CD8-positive, alpha-beta memory T cell (primary cell): ENCODE results near the gene FBXW4. TPM values are rescaled to one million over a fixed set of nuclear protein-coding genes. Genes with fewer than 3 reads are reported as not detected.
"Not testable (repeated sequence)": the region's sequence is repeated elsewhere in the genome, so short reads cannot be mapped to it uniquely, and the experiment has no call there.

ENCODE experiments used
- CTCF ChIA-PET: fragments of 350-600 bp; sonication (Branson Sonifier 250); formaldehyde crosslinking; loops from one replicate; lab custom pipeline; 2021; ENCODE audit warnings: antibody characterized with exemption; lab: Charles Lee
- POLR2A ChIA-PET: fragments of 350-600 bp; sonication (Branson Sonifier 250); formaldehyde crosslinking; loops from one replicate; lab custom pipeline; 2021; ENCODE audit warnings: antibody characterized with exemption; lab: Charles Lee
- DNase-seq, 5 donors: peaks; one replicate each; pipeline versions ENCODE4 v3.0.0 to v3.0.0-alpha.2; 2020 to 2022; ENCODE audit warnings: mixed read lengths in 1 of 5
- H3K27ac ChIP-seq: one replicate; pipeline ENCODE4 v1.7.0; 2013; ENCODE audit warnings: low read depth, mild to moderate bottlenecking, low read length, moderate library complexity
- H3K27me3 ChIP-seq: 2 replicates; pipeline ENCODE4 v1.7.0; 2013; ENCODE audit warnings: low read length, mild to moderate bottlenecking; ENCODE audit not compliant: insufficient read depth, poor library complexity, severe bottlenecking
- H3K36me3 ChIP-seq: 2 replicates; pipeline ENCODE4 v1.7.0; 2013; ENCODE audit warnings: mild to moderate bottlenecking, low read length, moderate library complexity; ENCODE audit not compliant: insufficient read depth
- H3K4me1 ChIP-seq: 2 replicates; pipeline ENCODE4 v1.7.0; 2013; ENCODE audit warnings: mild to moderate bottlenecking, low read length, moderate library complexity; ENCODE audit not compliant: insufficient read depth
- H3K4me3 ChIP-seq: 2 replicates; pipeline ENCODE4 v1.7.0; 2013; ENCODE audit warnings: mild to moderate bottlenecking, low read length
- H3K9me3 ChIP-seq: 2 replicates; pipeline ENCODE4 v1.7.0; 2013; ENCODE audit warnings: mild to moderate bottlenecking, low read length
- H3K27ac Mint-ChIP-seq, 8 donors: one replicate each; pipeline ENCODE4 v1.8.0; 2020 to 2021; ENCODE audit warnings: mixed read lengths in 8 of 8, mild to moderate bottlenecking in 6 of 8, inconsistent platforms in 3 of 8, moderate library complexity in 3 of 8
- H3K27me3 Mint-ChIP-seq, 2 donors: one replicate each; pipeline ENCODE4 v1.8.0; 2020 to 2021; ENCODE audit warnings: mixed read lengths in 2 of 2, mild to moderate bottlenecking in 1 of 2, moderate library complexity in 1 of 2
- H3K36me3 Mint-ChIP-seq, 3 donors: one replicate each; pipeline ENCODE4 v1.8.0; 2020 to 2021; ENCODE audit warnings: mixed read lengths in 3 of 3, inconsistent platforms in 1 of 3, mild to moderate bottlenecking in 1 of 3
- H3K4me1 Mint-ChIP-seq, 3 donors: one replicate each; pipeline ENCODE4 v1.8.0; 2020 to 2021; ENCODE audit warnings: mixed read lengths in 3 of 3, inconsistent platforms in 1 of 3, mild to moderate bottlenecking in 1 of 3
- H3K4me3 Mint-ChIP-seq, 7 donors: one replicate each; pipeline ENCODE4 v1.8.0; 2020 to 2021; ENCODE audit warnings: mixed read lengths in 7 of 7, mild to moderate bottlenecking in 6 of 7, moderate library complexity in 4 of 7, inconsistent platforms in 2 of 7
- H3K9me3 Mint-ChIP-seq, 5 donors: one replicate each; pipeline ENCODE4 v1.8.0; 2020 to 2022; ENCODE audit warnings: mixed read lengths in 5 of 5, mild to moderate bottlenecking in 3 of 5, moderate library complexity in 2 of 5, inconsistent platforms in 1 of 5
- polyA plus RNA-seq: library from polyadenylated mRNA; unstranded; fragments of 300-500 nt; fragmentation: Illumina TruSeq; gene quantifications from one replicate; pipeline ENCODE4 v1.2.3, GENCODE V29; 2021
- total RNA-seq, 2 experiments: library from RNA; stranded (reverse); gene quantifications; one replicate each; pipeline ENCODE4 v1.2.3, GENCODE V29; 2021

FBXW4 gene
- total and polyA plus RNA-seq, 3 experiments from 2014 or later = 13.1 to 54.4 (median 44.2) TPM

DNA sequence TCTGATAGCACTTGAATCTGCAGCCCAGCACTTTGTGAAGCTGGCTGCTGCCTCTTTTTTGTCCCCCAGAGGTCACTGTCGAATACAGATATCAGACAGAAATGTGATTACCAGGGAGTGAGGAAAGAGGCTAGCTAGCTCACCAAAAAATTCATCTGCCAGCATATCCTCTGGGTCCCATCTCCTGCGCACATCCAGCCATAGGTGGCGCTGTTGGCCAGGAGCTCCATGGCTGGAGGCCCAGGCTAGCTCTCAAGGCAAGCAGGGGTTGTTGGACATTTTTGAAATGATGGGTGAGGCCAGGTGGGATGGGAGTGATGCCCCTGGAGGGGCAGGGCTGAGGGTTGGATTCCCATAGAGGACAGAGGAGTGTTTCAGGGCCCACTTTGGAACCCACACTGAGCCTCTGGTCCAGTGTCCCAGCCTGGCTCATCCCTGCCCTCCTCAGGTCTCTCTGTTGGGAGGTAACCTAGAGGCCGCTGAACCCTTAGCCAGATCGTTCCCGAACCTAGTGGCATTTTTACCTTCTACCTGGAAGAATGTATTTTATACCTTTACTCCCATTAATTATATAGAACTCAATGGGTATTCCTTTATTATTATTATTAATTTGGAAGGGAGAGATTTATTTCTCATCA is 92.1 kb downstream of the FBXW4 start:
- Mint-ChIP-seq H3K36me3 (peaks cover 0 to 37% (median 3%) of the 10 kb centered on the region in 3 donors), H3K27me3 (peaks cover 0 to 3% of the 10 kb centered on the region in 2 donors), H3K9me3 (no peaks in the 10 kb centered on the region), H3K27ac (peak overlapping the region in 3 of 8 donors; percentile 21 to 42 (median 22)), H3K4me1 (no peaks in the 10 kb centered on the region), H3K4me3 (no peak overlapping the region)
- ChIA-PET CTCF (interaction anchor here (0.9 to 3.8 kb wide), 7 partner anchors 8 to 179 kb away, joined by 3 to 14 read pairs (median 3); partner anchors contain the start of genes DPCD and POLL), POLR2A (interaction anchor here (0.7 kb wide), 1 partner anchor 388 kb away, joined by 4 read pairs; no protein-coding TSS in a partner anchor)
- H3K27ac ChIP-seq = no peak overlapping the region
- no peaks in the 10 kb centered on the region for H3K36me3 ChIP-seq
- H3K9me3 ChIP-seq = no peaks in the 10 kb centered on the region
- DNase-seq = peak; percentile 14 to 60 (median 29)
- no peaks in the 10 kb centered on the region for H3K4me1 ChIP-seq
- H3K4me3 ChIP-seq = no peak overlapping the region
- H3K27me3 ChIP-seq = no peaks in the 10 kb centered on the region

DNA sequence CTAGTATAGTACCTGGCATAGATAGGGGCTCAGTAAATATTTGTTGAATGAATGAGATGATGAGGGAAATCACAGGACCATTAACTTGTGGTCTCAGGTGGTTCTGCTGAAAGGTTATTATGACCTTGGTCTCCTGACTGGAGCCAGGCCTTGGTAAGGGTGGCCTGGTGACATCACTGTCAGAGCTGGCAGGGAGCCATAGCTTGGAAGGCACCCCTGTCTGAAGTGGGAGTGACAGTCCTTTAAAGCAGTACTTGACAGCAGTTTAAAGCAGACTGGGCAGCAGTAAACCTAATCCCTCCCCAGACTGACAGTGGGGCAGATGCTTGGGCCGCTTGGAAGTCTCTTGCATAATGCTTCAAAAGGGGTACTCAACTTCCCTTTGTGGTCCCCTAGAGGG is 93.4 kb downstream of the FBXW4 start:
- H3K9me3 Mint-ChIP-seq = no peaks in the 10 kb centered on the region
- no peak for DNase-seq
- ChIA-PET POLR2A (no interaction called here), CTCF (interaction anchor here (1.3 to 3.8 kb wide), 2 partner anchors 21 to 180 kb away, joined by 3 to 14 read pairs; no protein-coding TSS in a partner anchor)
- no peak overlapping the region for H3K4me3 Mint-ChIP-seq
- peaks cover 0 to 3% of the 10 kb centered on the region in 2 donors for H3K27me3 Mint-ChIP-seq
- no peaks in the 10 kb centered on the region for H3K9me3 ChIP-seq
- no peaks in the 10 kb centered on the region for H3K4me1 Mint-ChIP-seq
- no peaks in the 10 kb centered on the region for H3K36me3 ChIP-seq
- H3K27ac ChIP-seq = no peak overlapping the region
- no peaks in the 10 kb centered on the region for H3K4me1 ChIP-seq
- no peak overlapping the region for H3K4me3 ChIP-seq
- peaks cover 0 to 26% (median 3%) of the 10 kb centered on the region in 3 donors for H3K36me3 Mint-ChIP-seq
- no peaks in the 10 kb centered on the region for H3K27me3 ChIP-seq
- peak overlapping the region in 1 of 8 donors; percentile 11 for H3K27ac Mint-ChIP-seq

DNA sequence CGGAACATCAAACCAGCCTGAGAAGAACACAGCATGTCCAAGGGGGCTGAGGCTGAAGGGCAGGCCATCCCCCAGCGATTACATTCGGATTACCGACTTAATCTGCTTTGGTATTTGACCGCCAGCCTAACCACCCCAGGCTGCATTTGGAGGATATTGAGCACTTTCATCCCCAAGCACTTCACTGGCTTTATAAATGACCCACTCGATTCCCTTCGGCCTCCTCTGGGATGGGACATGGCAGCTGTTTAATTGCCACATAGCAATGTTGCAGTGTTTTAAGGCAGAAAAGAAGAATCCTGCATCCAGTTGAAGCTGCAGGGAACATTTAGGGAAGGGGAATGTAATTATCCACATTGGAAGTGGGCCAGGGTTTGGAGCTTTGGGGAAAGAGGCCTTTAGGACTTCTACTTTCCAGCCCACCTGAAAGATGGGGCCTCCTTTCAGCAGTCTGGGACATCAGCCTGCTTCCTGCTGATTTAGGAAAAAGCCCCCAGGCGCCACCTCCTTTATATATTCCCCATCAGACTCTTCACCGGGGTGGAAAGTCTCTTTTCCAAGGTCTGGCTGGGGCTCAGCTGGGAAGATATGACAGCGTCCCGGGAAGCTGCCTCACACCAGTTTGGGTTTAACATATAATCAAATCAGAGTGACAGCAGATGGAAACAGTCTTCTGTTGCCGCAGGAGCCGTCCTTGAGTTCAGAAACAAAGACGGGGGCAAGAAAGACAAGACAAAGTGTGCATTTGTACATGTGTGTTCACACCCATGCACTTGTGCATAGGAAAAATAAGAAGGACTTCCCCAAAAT is 97.7 kb downstream of the FBXW4 start:
- H3K9me3 Mint-ChIP-seq = no peaks in the 10 kb centered on the region
- H3K27me3 Mint-ChIP-seq = no peaks in the 10 kb centered on the region
- ChIA-PET CTCF (interaction anchor here (1.5 kb wide), 1 partner anchor 9 kb away, joined by 3 read pairs; the partner anchor contains the start of genes DPCD and POLL), POLR2A (no interaction called here)
- no peaks in the 10 kb centered on the region for H3K4me1 Mint-ChIP-seq
- no peak overlapping the region for H3K27ac ChIP-seq
- no peak for DNase-seq
- H3K4me3 Mint-ChIP-seq = no peak overlapping the region
- no peaks in the 10 kb centered on the region for H3K36me3 ChIP-seq
- no peak overlapping the region for H3K4me3 ChIP-seq
- peaks cover 0 to 1% (median 0%) of the 10 kb centered on the region in 3 donors for H3K36me3 Mint-ChIP-seq
- H3K27ac Mint-ChIP-seq = no peak overlapping the region
- peaks cover 5% of the 10 kb centered on the region for H3K27me3 ChIP-seq
- H3K4me1 ChIP-seq = no peaks in the 10 kb centered on the region
- H3K9me3 ChIP-seq = no peaks in the 10 kb centered on the region

DNA sequence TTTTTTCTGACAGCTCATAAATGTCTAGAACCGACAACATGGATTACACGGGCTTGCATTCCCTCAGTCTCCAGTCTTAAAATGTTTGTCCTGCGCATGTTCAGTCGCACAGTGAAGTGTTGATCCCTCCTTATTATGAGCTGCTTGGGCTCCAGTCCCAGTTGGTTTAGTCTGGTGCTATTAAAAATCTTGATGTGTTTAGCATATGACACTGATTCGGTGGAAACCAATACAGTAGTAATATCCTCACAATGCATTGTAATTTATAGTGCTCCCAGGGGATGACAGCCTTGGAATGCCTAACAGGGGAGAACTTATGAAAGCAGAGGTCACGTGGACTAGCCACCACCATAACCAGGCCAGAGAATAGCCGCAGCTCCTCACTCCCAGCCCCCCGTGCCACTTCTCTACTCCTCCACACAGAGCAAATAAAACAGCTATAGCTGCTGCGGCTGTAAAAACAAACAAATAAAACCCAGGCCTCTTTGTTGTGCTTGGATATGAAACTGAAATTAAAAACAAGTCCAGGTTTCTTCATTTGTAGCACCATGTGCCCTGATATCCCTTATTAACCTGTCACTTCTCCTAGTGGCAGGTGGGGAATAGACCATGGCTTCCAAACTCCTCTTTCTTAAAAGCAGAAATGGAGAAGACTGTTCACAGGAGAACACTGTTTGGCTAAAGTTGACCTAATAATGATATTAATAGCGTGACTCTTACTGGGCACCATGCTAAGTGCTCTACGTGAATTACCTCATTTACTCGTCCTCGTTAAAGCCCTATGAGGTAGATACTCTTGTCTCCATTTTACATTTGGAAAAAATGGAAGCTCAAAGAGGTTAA is 99.2 kb downstream of the FBXW4 start:
- no peaks in the 10 kb centered on the region for H3K27me3 Mint-ChIP-seq
- Histone ChIP-seq H3K4me1 (no peaks in the 10 kb centered on the region), H3K27ac (no peak overlapping the region), H3K36me3 (no peaks in the 10 kb centered on the region), H3K4me3 (no peak overlapping the region), H3K9me3 (no peaks in the 10 kb centered on the region), H3K27me3 (peaks cover 5% of the 10 kb centered on the region)
- peak overlapping the region in 1 of 8 donors; percentile 33 for H3K27ac Mint-ChIP-seq
- POLR2A ChIA-PET = no interaction called here
- no peaks in the 10 kb centered on the region for H3K4me1 Mint-ChIP-seq
- peaks cover 0 to 1% (median 0%) of the 10 kb centered on the region in 3 donors for H3K36me3 Mint-ChIP-seq
- CTCF ChIA-PET = interaction anchor here (1.5 to 1.9 kb wide), 2 partner anchors 8 kb away, joined by 3 to 4 read pairs; partner anchors contain the start of genes DPCD and POLL
- no peak for DNase-seq
- no peaks in the 10 kb centered on the region for H3K9me3 Mint-ChIP-seq
- no peak overlapping the region for H3K4me3 Mint-ChIP-seq

DNA sequence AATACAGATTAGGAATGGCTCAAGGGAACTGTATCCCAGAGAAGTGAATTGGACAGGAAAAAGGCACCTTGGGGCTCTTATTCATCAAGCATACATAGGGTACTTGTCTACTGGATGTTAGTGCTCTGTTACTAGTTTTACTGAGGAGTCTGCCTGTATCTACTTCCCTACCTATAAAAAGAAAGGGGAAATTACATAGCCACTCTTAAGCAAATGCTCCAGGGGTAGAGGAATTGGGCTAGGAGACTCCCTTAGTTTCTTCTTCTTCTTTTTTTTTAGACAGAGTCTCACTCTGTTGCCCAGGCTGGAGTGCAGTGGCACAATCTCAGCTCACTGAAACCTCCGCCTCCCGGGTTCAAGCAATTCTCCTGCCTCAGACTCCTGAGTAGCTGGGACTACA is 101.6 kb downstream of the FBXW4 start:
- H3K9me3 ChIP-seq, H3K36me3 ChIP-seq, H3K4me3 ChIP-seq, DNase-seq, H3K9me3 Mint-ChIP-seq, POLR2A ChIA-PET, H3K27ac Mint-ChIP-seq, H3K27me3 Mint-ChIP-seq, H3K27me3 ChIP-seq, H3K27ac ChIP-seq, CTCF ChIA-PET, H3K36me3 Mint-ChIP-seq, H3K4me1 ChIP-seq, H3K4me1 Mint-ChIP-seq: not testable (repeated sequence)
- peak overlapping the region in 1 of 7 donors; percentile 20 for H3K4me3 Mint-ChIP-seq

DNA sequence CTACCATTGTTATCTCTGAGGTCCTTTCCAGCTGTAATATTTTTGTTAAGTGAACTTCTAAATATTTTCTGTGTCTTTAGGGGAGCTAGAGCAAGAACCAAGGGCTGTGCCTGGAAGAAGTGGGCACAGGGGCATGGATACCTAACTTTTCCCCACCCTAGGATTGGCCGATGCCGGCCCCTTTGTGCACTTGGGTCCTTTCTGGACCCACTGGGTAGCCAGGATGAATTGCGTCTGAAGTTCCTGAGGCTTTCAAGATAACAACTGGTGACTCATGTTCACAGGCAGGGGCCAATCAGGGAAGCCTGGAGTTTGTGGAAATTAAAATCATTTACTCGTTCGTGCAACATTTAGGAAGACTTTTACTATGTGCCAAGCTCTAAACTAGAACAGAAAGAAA is 106.1 kb downstream of the FBXW4 start:
- CTCF ChIA-PET = interaction anchor here (2.1 kb wide), 1 partner anchor 375 kb away, joined by 8 read pairs; no protein-coding TSS in a partner anchor
- peak overlapping the region; percentile 56 to 97 (median 94) for H3K4me3 Mint-ChIP-seq
- peak overlapping the region in 4 of 8 donors; percentile 12 to 89 (median 49) for H3K27ac Mint-ChIP-seq
- no peaks in the 10 kb centered on the region for H3K27me3 Mint-ChIP-seq
- H3K36me3 Mint-ChIP-seq = peaks cover 0 to 25% (median 4%) of the 10 kb centered on the region in 3 donors
- no peaks in the 10 kb centered on the region for H3K36me3 ChIP-seq
- peaks cover 27 to 31% (median 28%) of the 10 kb centered on the region in 3 donors for H3K4me1 Mint-ChIP-seq
- no peak overlapping the region for H3K27ac ChIP-seq
- no peaks in the 10 kb centered on the region for H3K9me3 ChIP-seq
- H3K27me3 ChIP-seq = peaks cover 5% of the 10 kb centered on the region
- peak overlapping the region; percentile 95 for H3K4me3 ChIP-seq
- POLR2A ChIA-PET = no interaction called here
- no peaks in the 10 kb centered on the region for H3K9me3 Mint-ChIP-seq
- H3K4me1 ChIP-seq = peaks cover 16% of the 10 kb centered on the region
- DNase-seq = no peak
